PC-9 (cell line): ENCODE results near the gene IWS1. TPM values are rescaled to one million over a fixed set of nuclear protein-coding genes. Genes with fewer than 3 reads are reported as not detected.

ENCODE experiments used
- BruUV-seq: library from RNA; stranded (reverse); fragments of 400-500 nt; replicated peaks from 2 replicates; lab custom pipeline; 2021; lab: Mats Ljungman, UMichigan
- CTCF ChIA-PET: fragments of 300-600 bp; sonication (Branson Sonifier 250); formaldehyde crosslinking; loops from one replicate; lab custom pipeline; 2022; ENCODE audit warnings: antibody characterized with exemption; lab: Charles Lee
- POLR2A ChIA-PET: fragments of 300-600 bp; sonication (Branson Sonifier 250); formaldehyde crosslinking; loops from one replicate; lab custom pipeline; 2022; ENCODE audit warnings: antibody characterized with exemption; ENCODE audit not compliant: unreplicated experiment; lab: Charles Lee
- DNase-seq, 2 experiments: peaks; one replicate each; pipeline versions ENCODE4 v3.0.0 to v3.0.0-alpha.2; 2015 to 2022; ENCODE audit warnings: mixed read lengths in 1 of 2
- H2AFZ ChIP-seq: fragments of 200-600 bp; sonication (generic); 2 replicates; pipeline ENCODE4 v1.8.1; 2017; ENCODE audit warnings: antibody characterized with exemption
- H3F3A ChIP-seq: fragments of 200-600 bp; sonication (generic); 2 replicates; pipeline ENCODE4 v1.8.1; 2017; ENCODE audit warnings: antibody characterized with exemption, mild to moderate bottlenecking, low read depth; ENCODE audit not compliant: insufficient read depth
- H3K27ac ChIP-seq: fragments of 200-600 bp; sonication (generic); 2 replicates; pipeline ENCODE4 v1.6.1; 2016; ENCODE audit warnings: mixed run types
- H3K27me3 ChIP-seq: fragments of 200-600 bp; sonication (generic); 2 replicates; pipeline ENCODE4 v1.6.1; 2016; ENCODE audit warnings: low read depth, mixed run types; ENCODE audit not compliant: insufficient read depth
- H3K36me3 ChIP-seq: fragments of 200-600 bp; sonication (generic); 2 replicates; pipeline ENCODE4 v1.6.1; 2016; ENCODE audit warnings: low read depth, mixed run types
- H3K4me1 ChIP-seq: fragments of 200-600 bp; sonication (generic); replicated peaks from 2 replicates; pipeline ENCODE4 v1.6.1; 2016; ENCODE audit warnings: mixed run types; ENCODE audit not compliant: insufficient read depth
- H3K4me2 ChIP-seq: fragments of 200-600 bp; sonication (generic); 2 replicates; pipeline ENCODE4 v1.6.1; 2017; ENCODE audit warnings: mixed run types
- H3K4me3 ChIP-seq: fragments of 200-600 bp; sonication (generic); 2 replicates; pipeline ENCODE4 v1.6.1; 2016; ENCODE audit warnings: mixed run types
- H3K79me2 ChIP-seq: fragments of 200-600 bp; sonication (generic); 2 replicates; pipeline ENCODE4 v1.6.1; 2017; ENCODE audit warnings: low read depth, mixed run types
- H3K9me2 ChIP-seq: fragments of 200-600 bp; sonication (generic); 2 replicates; pipeline ENCODE4 v1.8.1; 2017; ENCODE audit warnings: mild to moderate bottlenecking; ENCODE audit not compliant: insufficient read depth
- H3K9me3 ChIP-seq: fragments of 200-600 bp; sonication (generic); 2 replicates; pipeline ENCODE4 v1.8.1; 2016; ENCODE audit warnings: low read depth; ENCODE audit not compliant: insufficient read depth
- H4K20me1 ChIP-seq: fragments of 200-600 bp; sonication (generic); 2 replicates; pipeline ENCODE4 v1.8.1; 2017; ENCODE audit not compliant: insufficient read depth
- CTCF ChIP-seq: fragments of 200-600 bp; sonication (generic); conservative IDR thresholded peaks from 2 replicates; pipeline ENCODE4 v1.6.1; 2017; ENCODE audit warnings: mixed run types, antibody characterized with exemption, mild to moderate bottlenecking, moderate library complexity
- EZH2 ChIP-seq: fragments of 200-600 bp; sonication (generic); IDR thresholded peaks from 2 replicates; pipeline ENCODE4 v1.8.0; 2017; ENCODE audit warnings: antibody characterized with exemption, low read depth
- intact Hi-C: fragments of 100-400 bp; cut with micrococcal nuclease; formaldehyde crosslinking; loops from one replicate; pipeline ENCODE4 v1.10.0; 2022; ENCODE audit not compliant: unreplicated experiment
- total RNA-seq: library from RNA; stranded (reverse); gene quantifications from 2 replicates; pipeline ENCODE4 v1.2.3, GENCODE V29; 2021

The IWS1 gene
- total RNA-seq, 1 experiment from 2014 or later = 47.3 TPM

- Histone ChIP-seq H3K27ac (no peak overlapping the region), H3K4me2 (0 out of 2 replicates have a peak overlapping the region, but pooled peaks have one; percentile 93), H3K27me3 (no peaks in the 10 kb centered on the region), H4K20me1 (peaks cover 43% of the 10 kb centered on the region), H3K9me2 (no peaks in the 10 kb centered on the region), H3K4me1 (peaks cover 24% of the 10 kb centered on the region), H3K4me3 (no peak overlapping the region), H3K9me3 (no peaks in the 10 kb centered on the region), H2AFZ (no peak overlapping the region), H3K79me2 (peaks cover 78% of the 10 kb centered on the region), H3F3A (peaks cover 18% of the 10 kb centered on the region), H3K36me3 (peaks cover 54% of the 10 kb centered on the region)
- TF ChIP-seq CTCF = no peak
- TF ChIP-seq EZH2 = no peak
- CTCF ChIA-PET = no interaction called here
- DNase-seq = peak in 1 of 2 experiments; percentile 10
- intact Hi-C loops = loop anchor here (10.0 kb wide), 1 partner anchor 781 kb away; no protein-coding TSS in a partner anchor
- no TSS peak for BruUV-seq
- POLR2A ChIA-PET = no interaction called here
Measured at GRCh38 chr2:127523269-127523939, 2.9 kb downstream of the IWS1 start.

GRCh38 chr2:127520424-127520823 is 5.9 kb downstream of the IWS1 start:
- TF ChIP-seq CTCF (no peak), EZH2 (no peak)
- Histone ChIP-seq H4K20me1 (peaks cover 71% of the 10 kb centered on the region), H3K9me2 (no peaks in the 10 kb centered on the region), H3K4me2 (no peak overlapping the region), H3K79me2 (peaks cover 99% of the 10 kb centered on the region), H3K27ac (no peak overlapping the region), H3F3A (no peaks in the 10 kb centered on the region), H3K27me3 (no peaks in the 10 kb centered on the region), H3K4me1 (peaks cover 13% of the 10 kb centered on the region; the same call in 1 of the 2 replicates), H3K4me3 (no peak overlapping the region), H2AFZ (no peak overlapping the region), H3K9me3 (no peaks in the 10 kb centered on the region), H3K36me3 (peaks cover 79% of the 10 kb centered on the region)
- no TSS peak for BruUV-seq
- intact Hi-C loops = loop anchor here (10.0 kb wide), 1 partner anchor 784 kb away; no protein-coding TSS in a partner anchor
- CTCF ChIA-PET = no interaction called here
- DNase-seq = no peak
- POLR2A ChIA-PET = no interaction called here

- Histone ChIP-seq H3K27me3 (no peaks in the 10 kb centered on the region), H3F3A (no peaks in the 10 kb centered on the region), H3K4me1 (no peaks in the 10 kb centered on the region), H4K20me1 (peaks cover 83% of the 10 kb centered on the region), H3K36me3 (peaks cover 69% of the 10 kb centered on the region), H3K4me3 (no peak overlapping the region), H2AFZ (no peak overlapping the region), H3K79me2 (peaks cover 100% of the 10 kb centered on the region), H3K27ac (no peak overlapping the region), H3K4me2 (no peak overlapping the region), H3K9me3 (no peaks in the 10 kb centered on the region), H3K9me2 (no peaks in the 10 kb centered on the region)
- DNase-seq = no peak
- ChIA-PET CTCF (no interaction called here), POLR2A (no interaction called here)
- TF ChIP-seq EZH2 = no peak
- TF ChIP-seq CTCF = no peak
- no TSS peak for BruUV-seq
- intact Hi-C loops = no loop called here
Measured at GRCh38 chr2:127517465-127517864, 8.8 kb downstream of the IWS1 start.
